GM21723 (cell line): ENCODE results near the gene SLC35B4.

Experiments
- ATAC-seq: cut with Tn5 transposase; IDR thresholded peaks from one replicate; pipeline ENCODE4 v1.9.1; 2021; ENCODE audit warnings: mild to moderate bottlenecking, moderate library complexity; ENCODE audit not compliant: unreplicated experiment

SLC35B4 gene

GRCh38 chr7:134316539-134317344 lies at the start of gene SLC35B4:
Gene SLC35B4, minus strand, starts transcription at chr7:134316930. Its CDS starts 179 bp downstream, at chr7:134316751.
- ATAC-seq, result peak; percentile 99

- ATAC-seq, result no peak
Measured at GRCh38 chr7:134366481-134366880, 49.8 kb upstream of the SLC35B4 start.

GRCh38 chr7:134365341-134366054 lies 48.8 kb upstream of the SLC35B4 start:
- no peak for ATAC-seq

- no peak for ATAC-seq
Measured at GRCh38 chr7:134364619-134365037, 47.9 kb upstream of the SLC35B4 start.

- ATAC-seq, result no peak
Measured at GRCh38 chr7:134362587-134363483, 46.1 kb upstream of the SLC35B4 start.

- no peak for ATAC-seq
Measured at GRCh38 chr7:134359787-134360432, 43.2 kb upstream of the SLC35B4 start.

GRCh38 chr7:134357486-134357885 lies 40.8 kb upstream of the SLC35B4 start:
- ATAC-seq, result no peak

GRCh38 chr7:134356421-134356936 lies 39.7 kb upstream of the SLC35B4 start:
- ATAC-seq, result no peak

GRCh38 chr7:134355927-134356326 lies 39.2 kb upstream of the SLC35B4 start:
- no peak for ATAC-seq

GRCh38 chr7:134355004-134355525 lies 38.3 kb upstream of the SLC35B4 start:
- no peak for ATAC-seq

GRCh38 chr7:134353411-134353810 lies 36.7 kb upstream of the SLC35B4 start:
- no peak for ATAC-seq

GRCh38 chr7:134351424-134351823 lies 34.7 kb upstream of the SLC35B4 start:
- no peak for ATAC-seq

- no peak for ATAC-seq
Measured at GRCh38 chr7:134350709-134351108, 34.0 kb upstream of the SLC35B4 start.

- ATAC-seq, result no peak
Measured at GRCh38 chr7:134347567-134347966, 30.8 kb upstream of the SLC35B4 start.

GRCh38 chr7:134343796-134344195 lies 27.1 kb upstream of the SLC35B4 start:
- ATAC-seq, result no peak

- no peak for ATAC-seq
Measured at GRCh38 chr7:134343136-134343535, 26.4 kb upstream of the SLC35B4 start.

GRCh38 chr7:134339475-134339874 lies 22.7 kb upstream of the SLC35B4 start:
- no peak for ATAC-seq

GRCh38 chr7:134337980-134338379 lies 21.2 kb upstream of the SLC35B4 start:
- ATAC-seq, result no peak

- ATAC-seq, result no peak
Measured at GRCh38 chr7:134334408-134334807, 17.7 kb upstream of the SLC35B4 start.

- no peak for ATAC-seq
Measured at GRCh38 chr7:134333943-134334342, 17.2 kb upstream of the SLC35B4 start.
